IPS DF 6.9 (cell line): Measurements from ENCODE around the gene PLXNA2.

ENCODE experiments used
- DNase-seq: peaks from one replicate; pipeline ENCODE4 v3.0.0-alpha.2; 2013; ENCODE audit warnings: low read depth, low spot score
- H3K27ac ChIP-seq: one replicate; pipeline ENCODE4 v1.5.1; 2013; ENCODE audit warnings: low read length, control low read depth
- H3K27me3 ChIP-seq: 2 replicates; pipeline ENCODE4 v1.6.1; 2013; ENCODE audit warnings: mild to moderate bottlenecking, low read length; ENCODE audit not compliant: control insufficient read depth, insufficient read depth
- H3K36me3 ChIP-seq: 2 replicates; pipeline ENCODE4 v1.6.1; 2013; ENCODE audit warnings: low read length; ENCODE audit not compliant: control insufficient read depth, insufficient read depth
- H3K4me1 ChIP-seq: 2 replicates; pipeline ENCODE4 v1.6.1; 2013; ENCODE audit warnings: low read length; ENCODE audit not compliant: control insufficient read depth, insufficient read depth
- H3K4me3 ChIP-seq: 2 replicates; pipeline ENCODE4 v1.5.1; 2013; ENCODE audit warnings: mild to moderate bottlenecking, low read length
- H3K9me3 ChIP-seq: 2 replicates; pipeline ENCODE4 v1.6.1; 2013; ENCODE audit warnings: low read length, inconsistent platforms; ENCODE audit not compliant: control insufficient read depth, insufficient read depth
- WGBS: extraction: QIAGEN DNeasy Blood & Tissue Kit; methylation state at CpG from one replicate; pipeline ENCODE4 v1.1.7; 2013; ENCODE audit warnings: mixed read lengths, missing lambda C conversion rate; ENCODE audit not compliant: insufficient read length, insufficient coverage; 5-methylcytosine and 5-hydroxymethylcytosine counted together

Gene PLXNA2

DNA sequence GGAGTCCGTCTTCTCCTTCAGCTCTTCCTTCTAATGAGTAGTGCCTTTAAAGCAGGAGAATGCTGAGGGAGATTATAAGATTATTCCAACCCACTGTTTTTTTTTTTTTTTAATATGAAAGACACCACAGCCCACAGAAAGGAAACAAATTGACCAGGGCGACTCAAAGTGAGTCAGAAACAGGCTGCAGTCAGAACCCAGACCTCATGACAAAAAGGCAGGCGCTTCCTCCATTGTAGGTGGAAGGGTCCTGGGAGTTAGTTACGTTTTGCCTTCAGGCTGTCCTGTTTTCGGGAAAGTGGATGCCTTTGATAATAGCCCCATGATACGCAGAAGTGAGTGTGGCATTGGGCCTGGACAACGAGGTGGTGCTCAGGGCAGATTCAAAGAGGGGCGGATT, 21.0 kb downstream of the PLXNA2 start:
- no peak overlapping the region for H3K4me3 ChIP-seq
- H3K36me3 ChIP-seq: no peaks in the 10 kb centered on the region
- no peak for DNase-seq
- H3K27me3 ChIP-seq: no peaks in the 10 kb centered on the region
- H3K9me3 ChIP-seq: no peaks in the 10 kb centered on the region
- no peaks in the 10 kb centered on the region for H3K4me1 ChIP-seq
- no CpG with 5 or more reads among the region's 8 CpGs for WGBS
- no peak overlapping the region for H3K27ac ChIP-seq

DNA sequence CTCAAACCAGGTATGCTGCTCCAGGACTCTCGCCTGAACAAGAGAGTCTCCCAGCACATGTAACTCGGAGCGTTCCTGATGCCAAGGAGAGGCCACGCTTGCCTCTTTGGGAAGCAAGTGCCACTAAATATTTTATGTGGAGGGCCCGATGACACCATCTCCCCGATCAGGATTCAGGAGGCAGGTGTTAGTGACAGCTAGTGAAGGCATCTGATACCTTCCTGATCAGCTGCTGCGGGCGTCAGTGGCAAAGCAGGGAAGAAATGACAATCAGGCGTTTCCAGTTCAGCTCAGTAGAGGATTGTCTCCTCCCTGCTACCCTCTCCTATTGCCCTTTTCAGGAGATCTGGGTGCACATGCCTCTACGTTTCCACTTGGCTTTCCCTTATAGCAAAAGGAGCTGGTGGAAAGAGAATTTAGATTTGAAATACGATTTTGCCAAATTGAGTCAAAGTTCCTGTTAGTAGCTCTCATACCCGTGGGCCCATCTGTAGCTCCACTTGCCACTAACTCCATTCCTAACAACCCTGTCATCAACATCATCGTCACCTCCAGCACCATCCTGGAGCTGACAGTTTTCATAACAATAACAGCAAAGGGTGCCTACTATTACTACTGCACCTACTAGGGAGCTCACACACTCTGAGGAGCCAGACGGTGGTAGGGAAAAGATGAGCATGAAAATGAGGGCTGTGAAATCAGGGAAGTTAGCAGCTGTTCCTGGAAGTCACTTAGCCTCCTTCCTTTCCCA, 21.6 kb downstream of the PLXNA2 start:
- H3K36me3 ChIP-seq: no peaks in the 10 kb centered on the region
- WGBS: no CpG with 5 or more reads among the region's 14 CpGs

DNA sequence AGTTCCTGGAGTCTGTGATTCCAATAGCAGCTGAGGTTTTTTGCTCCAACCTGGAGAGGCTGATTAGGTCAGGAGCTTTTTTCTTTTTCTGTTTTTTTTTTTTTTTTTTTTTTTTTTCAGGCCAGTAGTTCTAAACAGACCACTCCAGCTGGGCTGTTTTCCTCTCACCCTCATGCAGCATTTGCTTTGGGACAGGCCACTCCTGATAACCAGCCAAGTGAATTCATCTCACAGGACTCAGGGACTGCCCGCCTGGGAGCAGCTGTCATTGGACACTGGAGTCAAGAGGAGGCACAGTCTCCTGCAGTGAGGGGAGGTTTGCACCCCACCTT, 22.9 kb downstream of the PLXNA2 start:
- DNase-seq: no peak
- Histone ChIP-seq H3K36me3 (no peaks in the 10 kb centered on the region), H3K27me3 (no peaks in the 10 kb centered on the region), H3K27ac (no peak overlapping the region), H3K4me1 (no peaks in the 10 kb centered on the region), H3K4me3 (no peak overlapping the region), H3K9me3 (no peaks in the 10 kb centered on the region)
- WGBS: no CpG with 5 or more reads among the region's 1 CpG

More for the DNA sequence above, 21.6 kb downstream of the PLXNA2 start:
- H3K4me3 ChIP-seq: no peak overlapping the region
- DNase-seq: no peak
- H3K9me3 ChIP-seq: no peaks in the 10 kb centered on the region
- no peak overlapping the region for H3K27ac ChIP-seq
- H3K27me3 ChIP-seq: no peaks in the 10 kb centered on the region
- no peaks in the 10 kb centered on the region for H3K4me1 ChIP-seq

DNA sequence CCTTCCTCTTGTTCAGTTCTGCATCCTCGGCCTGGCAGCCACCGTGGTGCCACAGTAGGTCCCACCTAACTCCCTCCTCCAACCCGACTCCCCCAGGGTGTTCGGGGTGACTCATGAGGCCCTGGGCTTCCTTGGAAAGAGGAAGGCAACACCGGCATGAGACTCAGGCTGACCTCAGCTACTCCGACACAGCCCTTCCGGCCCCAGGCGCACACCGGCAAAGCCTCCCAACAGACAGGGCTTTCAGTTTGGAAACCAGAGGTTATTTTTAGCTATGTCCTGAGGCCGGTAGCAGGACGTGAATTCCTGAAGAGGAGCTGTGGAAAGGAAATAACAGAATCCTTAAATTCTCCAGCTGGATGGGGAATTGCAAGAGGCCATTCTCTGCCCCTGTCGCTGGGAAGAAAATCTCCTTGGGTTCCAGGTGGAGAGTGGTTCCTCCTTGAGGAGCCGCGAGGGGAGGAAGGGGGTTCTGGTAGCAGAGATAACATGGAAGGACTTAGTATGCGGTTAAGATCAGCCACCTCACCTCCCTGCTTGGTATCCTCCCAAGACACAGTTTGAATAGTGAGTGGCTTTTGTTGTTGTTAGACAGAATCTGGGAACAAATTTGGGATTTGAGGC, 24.4 kb downstream of the PLXNA2 start:
- Histone ChIP-seq H3K4me3 (no peak overlapping the region), H3K4me1 (no peaks in the 10 kb centered on the region), H3K36me3 (no peaks in the 10 kb centered on the region), H3K9me3 (no peaks in the 10 kb centered on the region), H3K27ac (no peak overlapping the region), H3K27me3 (no peaks in the 10 kb centered on the region)
- DNase-seq: no peak
- WGBS: no CpG with 5 or more reads among the region's 15 CpGs

DNA sequence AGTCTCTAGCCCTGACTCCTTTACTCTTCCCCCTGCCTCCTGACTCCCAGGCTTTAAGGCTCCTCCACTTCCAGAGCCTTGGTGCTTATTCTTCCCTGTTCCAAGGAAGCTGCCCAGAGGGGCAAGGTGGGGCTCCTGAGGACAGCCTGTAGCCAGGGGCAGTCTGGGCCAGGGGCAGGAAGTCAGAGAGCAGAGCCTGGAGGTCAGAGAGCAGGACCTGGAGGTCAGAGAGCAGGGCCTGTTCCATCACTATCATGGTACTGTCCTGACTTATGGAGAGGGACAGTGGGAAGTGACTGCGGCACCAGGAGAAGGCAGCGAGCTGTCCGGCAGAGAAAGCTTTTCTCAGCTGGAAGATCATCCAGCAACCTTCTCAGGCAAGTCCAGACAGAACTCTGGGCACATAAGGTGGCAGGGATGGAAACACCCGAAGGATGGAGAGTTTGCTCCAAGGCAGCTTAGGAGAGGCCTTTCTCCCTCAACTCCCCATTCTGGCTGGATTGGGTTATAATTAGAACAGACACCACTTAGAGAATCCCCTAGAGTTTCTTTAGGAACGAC, 25.0 kb downstream of the PLXNA2 start:
- no peak for DNase-seq
- Histone ChIP-seq H3K27ac (no peak overlapping the region), H3K4me3 (no peak overlapping the region), H3K4me1 (no peaks in the 10 kb centered on the region), H3K27me3 (no peaks in the 10 kb centered on the region), H3K9me3 (no peaks in the 10 kb centered on the region), H3K36me3 (no peaks in the 10 kb centered on the region)
- no CpG with 5 or more reads among the region's 5 CpGs for WGBS

DNA sequence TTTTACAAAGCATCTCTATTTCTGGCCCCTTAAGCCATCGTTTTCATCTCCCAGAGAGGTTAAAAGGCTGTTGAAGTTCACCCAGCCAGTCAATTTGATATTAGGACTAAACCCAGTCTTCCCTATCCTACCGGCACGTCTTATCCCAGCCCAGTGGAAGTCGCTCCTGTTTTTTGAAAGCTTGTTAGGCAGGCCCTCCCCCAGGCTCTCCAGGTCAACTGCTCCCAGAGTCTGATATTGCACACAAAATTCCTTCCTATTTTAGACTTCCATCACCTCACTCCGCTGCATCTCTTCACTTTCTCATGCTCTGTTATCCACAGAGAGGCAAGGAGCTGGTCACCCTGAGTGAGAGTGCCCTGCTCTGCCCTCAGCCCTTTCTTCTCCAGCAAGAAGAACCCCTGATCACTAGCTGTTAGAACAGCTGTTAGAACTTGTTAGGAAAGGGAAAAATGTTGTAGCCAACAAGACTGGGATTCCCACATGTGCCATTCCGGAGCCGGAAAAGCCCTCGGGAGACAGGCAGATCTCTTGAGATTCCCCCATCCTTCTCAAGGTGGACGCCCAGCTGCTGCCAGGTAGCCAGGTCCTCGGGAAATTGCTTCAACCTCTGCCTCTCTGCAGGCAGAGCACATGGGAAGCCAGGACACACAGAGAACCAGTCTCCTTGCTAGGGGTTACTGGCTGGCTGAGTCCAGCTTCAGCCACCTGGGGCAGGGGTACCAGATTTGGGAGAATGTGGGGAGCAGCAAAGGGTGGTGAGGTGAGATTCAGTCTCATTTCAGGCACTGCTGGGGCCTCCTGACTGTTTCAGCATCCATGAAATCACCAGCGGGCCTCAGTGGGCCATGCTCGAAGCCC, 25.7 kb downstream of the PLXNA2 start:
- Histone ChIP-seq H3K4me3 (no peak overlapping the region), H3K9me3 (no peaks in the 10 kb centered on the region), H3K4me1 (no peaks in the 10 kb centered on the region; the same call in 1 of the 2 replicates), H3K36me3 (no peaks in the 10 kb centered on the region), H3K27me3 (no peaks in the 10 kb centered on the region), H3K27ac (no peak overlapping the region)
- DNase-seq: no peak
- WGBS: no CpG with 5 or more reads among the region's 12 CpGs

DNA sequence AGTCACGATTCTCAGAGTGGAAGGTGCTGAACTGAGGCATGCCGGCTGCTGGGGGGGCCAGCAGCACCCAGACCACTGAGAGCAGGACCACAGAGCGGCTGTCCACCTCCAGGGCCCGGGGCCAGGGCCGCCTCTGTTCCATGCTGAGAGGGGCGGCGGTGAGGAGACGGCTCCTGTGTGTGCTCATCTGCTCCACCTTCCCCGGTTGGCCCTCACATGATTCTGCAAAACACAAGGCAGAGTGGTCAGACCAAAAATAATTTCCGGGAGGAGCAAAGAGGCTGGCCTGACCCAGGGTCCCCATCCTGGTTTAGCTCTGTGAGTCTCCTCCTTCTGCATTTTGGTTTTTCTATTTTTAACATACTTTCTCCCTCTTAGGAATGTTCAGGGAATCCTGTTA, 26.4 kb downstream of the PLXNA2 start:
- Histone ChIP-seq H3K4me1 (no peaks in the 10 kb centered on the region; the same call in 1 of the 2 replicates), H3K9me3 (no peaks in the 10 kb centered on the region), H3K27ac (no peak overlapping the region), H3K27me3 (no peaks in the 10 kb centered on the region), H3K36me3 (no peaks in the 10 kb centered on the region), H3K4me3 (no peak overlapping the region)
- no CpG with 5 or more reads among the region's 10 CpGs for WGBS
- no peak for DNase-seq

DNA sequence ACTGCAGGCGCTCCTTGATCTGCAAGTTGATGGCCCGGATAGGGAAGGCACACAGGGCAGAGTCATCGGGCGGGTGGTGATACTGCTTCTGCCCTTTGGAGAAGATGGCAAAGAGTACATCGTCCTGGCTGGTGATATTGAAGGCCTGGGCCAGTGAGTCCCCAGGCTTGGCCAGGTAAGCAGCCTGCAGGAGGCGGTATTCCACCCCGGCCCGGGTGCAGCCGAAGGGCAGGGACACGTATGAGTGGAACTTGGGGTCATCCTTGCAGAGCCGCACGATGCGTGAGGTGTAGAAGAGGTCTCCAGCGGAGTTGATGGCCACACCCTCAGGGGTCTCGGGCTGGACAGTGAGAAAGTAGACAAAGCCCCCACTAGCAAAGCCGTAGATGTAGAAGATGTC, 27.4 kb downstream of the PLXNA2 start:
- no peak for DNase-seq
- no peaks in the 10 kb centered on the region for H3K9me3 ChIP-seq
- H3K4me1 ChIP-seq: no peaks in the 10 kb centered on the region; the same call in 1 of the 2 replicates
- no peak overlapping the region for H3K27ac ChIP-seq
- no peaks in the 10 kb centered on the region for H3K36me3 ChIP-seq
- H3K27me3 ChIP-seq: no peaks in the 10 kb centered on the region
- WGBS: no CpG with 5 or more reads among the region's 16 CpGs
- no peak overlapping the region for H3K4me3 ChIP-seq

DNA sequence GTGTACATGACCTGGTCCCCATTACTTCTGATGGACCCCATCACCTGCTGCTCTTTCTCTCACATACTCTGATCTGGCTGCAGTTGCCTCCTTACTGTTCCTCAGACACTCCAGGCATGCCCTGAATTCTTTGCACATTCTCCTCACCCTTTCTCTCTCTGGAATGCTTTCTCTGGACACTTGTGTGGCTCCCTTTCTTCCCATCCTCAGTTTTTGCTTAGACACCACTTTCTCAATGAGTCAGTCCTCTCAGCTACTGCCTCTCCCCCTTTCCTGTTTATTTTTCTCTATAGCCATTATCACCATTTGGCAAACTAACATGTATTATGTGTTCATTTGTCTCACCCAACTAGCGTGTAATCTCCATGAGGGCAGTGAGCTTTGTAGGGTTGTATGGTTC, 28.1 kb downstream of the PLXNA2 start:
- Histone ChIP-seq H3K4me1 (no peaks in the 10 kb centered on the region; the same call in 1 of the 2 replicates), H3K9me3 (no peaks in the 10 kb centered on the region), H3K27ac (no peak overlapping the region), H3K27me3 (no peaks in the 10 kb centered on the region), H3K4me3 (no peak overlapping the region), H3K36me3 (no peaks in the 10 kb centered on the region)
- WGBS: no CpG with 5 or more reads among the region's 1 CpG
- DNase-seq: no peak

DNA sequence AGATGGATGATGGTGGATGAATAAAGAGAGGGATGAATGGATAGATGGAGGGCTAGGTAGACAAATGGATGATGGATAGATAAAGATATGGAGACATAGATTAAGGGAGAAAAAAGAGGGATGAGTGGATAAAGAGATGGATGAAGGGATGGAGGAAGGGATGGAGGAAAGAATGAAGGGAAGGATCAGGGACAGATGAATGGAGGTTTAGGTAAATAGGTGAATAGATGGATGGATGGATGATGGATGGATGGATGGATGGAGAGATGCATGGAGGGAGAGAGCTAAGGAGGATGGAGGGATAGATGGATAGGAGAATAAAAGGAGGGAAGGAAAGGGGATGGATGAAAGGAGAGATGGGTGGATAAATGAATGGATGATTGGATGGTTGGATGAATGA, 28.8 kb downstream of the PLXNA2 start:
- H3K9me3 ChIP-seq: no peaks in the 10 kb centered on the region
- H3K36me3 ChIP-seq: no peaks in the 10 kb centered on the region
- H3K4me3 ChIP-seq: no peak overlapping the region
- no peaks in the 10 kb centered on the region; the same call in 1 of the 2 replicates for H3K4me1 ChIP-seq
- H3K27me3 ChIP-seq: no peaks in the 10 kb centered on the region
- no peak for DNase-seq
- no peak overlapping the region for H3K27ac ChIP-seq
